Spleen (tissue), 7 donors: ENCODE data around the gene NRM.

ENCODE experiments used
- CTCF ChIP-seq, 11 experiments: fragments of 200-600 bp in 7 of 11; fragments of 450-650 bp in 4 of 11; sonication (generic) in 4 of 11; IDR thresholded peaks in 8 of 11; conservative IDR thresholded peaks in 3 of 11; 1 replicate in 7 of 11; 2 replicates in 4 of 11; pipeline versions ENCODE4 v1.4.0 to v1.8.0; 2016 to 2021; ENCODE audit warnings: antibody characterized with exemption in 11 of 11, inconsistent platforms in 4 of 11, mild to moderate bottlenecking in 1 of 11
- POLR2A ChIP-seq, 3 donors: fragments of 450-650 bp; IDR thresholded peaks; one replicate each; pipeline ENCODE4 v1.5.1; 2017; ENCODE audit warnings: antibody characterized with exemption in 3 of 3, mild to moderate bottlenecking in 1 of 3
- donor health status: DM: no; HTN: no; CAD: no; lungs with moderate emphysema.
- donor health status: DM: no; HTN: no; CAD: no.
- donor health status: DM: no; HTN: no; CAD: no.

GRCh38 chr6:30726506-30727413 lies 36.0 kb upstream of the NRM start:
- TF ChIP-seq CTCF (IDR thresholded peaks at IDR 0.05 in 8 of 11, conservative IDR thresholded peaks at IDR 0.05 in 3 of 11), result no peak
- no peak for TF ChIP-seq POLR2A (IDR thresholded peaks at IDR 0.05)
